Dendritic cell treated with granulocyte-macrophage colony-stimulating factor and Interleukin-4, amounts not matched to agents 40 ng/mL and 50 ng/mL, for 4 days (primary cell): ENCODE data around the gene AQP3.
A peak's percentile ranks its signal among the peaks of the same experiment; 100 is the strongest.
"Not testable (repeated sequence)": the region's sequence is repeated elsewhere in the genome, so short reads cannot be mapped to it uniquely, and the experiment has no call there.

Experiments
- H3K27ac Mint-ChIP-seq: one replicate; pipeline ENCODE4 v1.8.0; 2022; ENCODE audit warnings: mild to moderate bottlenecking, mixed read lengths
- H3K27me3 Mint-ChIP-seq: one replicate; pipeline ENCODE4 v1.8.0; 2022; ENCODE audit warnings: mild to moderate bottlenecking, mixed read lengths
- H3K36me3 Mint-ChIP-seq: one replicate; pipeline ENCODE4 v1.8.0; 2022; ENCODE audit warnings: low read depth, mixed read lengths
- H3K4me1 Mint-ChIP-seq: one replicate; pipeline ENCODE4 v1.8.0; 2022; ENCODE audit warnings: low read depth, mixed read lengths
- H3K4me3 Mint-ChIP-seq: one replicate; pipeline ENCODE4 v1.8.0; 2022; ENCODE audit warnings: mild to moderate bottlenecking, moderate library complexity, mixed read lengths
- H3K9me3 Mint-ChIP-seq: one replicate; pipeline ENCODE4 v1.8.0; 2022; ENCODE audit warnings: mixed read lengths
- intact Hi-C: fragments of 100-400 bp; cut with micrococcal nuclease; formaldehyde crosslinking; loops from one replicate; pipeline ENCODE4 v1.15.0; 2022

Gene AQP3

GRCh38 chr9:33403941-33404787, 43.2 kb downstream of the AQP3 start:
- Mint-ChIP-seq H3K36me3 (no peaks in the 10 kb centered on the region), H3K4me1 (peaks cover 17% of the 10 kb centered on the region), H3K27ac (peak overlapping the region; percentile 2), H3K27me3 (peaks cover 2% of the 10 kb centered on the region), H3K9me3 (no peaks in the 10 kb centered on the region), H3K4me3 (no peak overlapping the region)
- intact Hi-C loops = loop anchor here (1.0 kb wide), 1 partner anchor 62 kb away; no protein-coding TSS in a partner anchor

- H3K27me3 Mint-ChIP-seq, H3K36me3 Mint-ChIP-seq, H3K9me3 Mint-ChIP-seq, H3K27ac Mint-ChIP-seq, intact Hi-C loops, H3K4me3 Mint-ChIP-seq: not testable (repeated sequence)
- peaks cover 15% of the 10 kb centered on the region for H3K4me1 Mint-ChIP-seq
Measured at GRCh38 chr9:33402371-33402770, 45.0 kb downstream of the AQP3 start, which contains the start of gene AQP7. Gene AQP7, minus strand, starts transcription at chr9:33402568. Its CDS starts 1,306 bp downstream, at chr9:33401262.

GRCh38 chr9:33401809-33402208, 45.6 kb downstream of the AQP3 start:
- H3K27me3 Mint-ChIP-seq, H3K27ac Mint-ChIP-seq, H3K9me3 Mint-ChIP-seq, H3K36me3 Mint-ChIP-seq, intact Hi-C loops, H3K4me3 Mint-ChIP-seq: not testable (repeated sequence)
- peaks cover 15% of the 10 kb centered on the region for H3K4me1 Mint-ChIP-seq

GRCh38 chr9:33399047-33399446, 48.3 kb downstream of the AQP3 start:
- H3K9me3 Mint-ChIP-seq, H3K36me3 Mint-ChIP-seq, H3K4me3 Mint-ChIP-seq, intact Hi-C loops, H3K27ac Mint-ChIP-seq, H3K4me1 Mint-ChIP-seq, H3K27me3 Mint-ChIP-seq: not testable (repeated sequence)

GRCh38 chr9:33397801-33398200, 49.6 kb downstream of the AQP3 start:
- H3K4me3 Mint-ChIP-seq, H3K36me3 Mint-ChIP-seq, H3K9me3 Mint-ChIP-seq, intact Hi-C loops, H3K4me1 Mint-ChIP-seq, H3K27me3 Mint-ChIP-seq, H3K27ac Mint-ChIP-seq: not testable (repeated sequence)

- H3K27ac Mint-ChIP-seq, H3K9me3 Mint-ChIP-seq, H3K36me3 Mint-ChIP-seq, H3K4me3 Mint-ChIP-seq, intact Hi-C loops, H3K4me1 Mint-ChIP-seq, H3K27me3 Mint-ChIP-seq: not testable (repeated sequence)
Measured at GRCh38 chr9:33395159-33395879, 52.1 kb downstream of the AQP3 start.

- H3K27me3 Mint-ChIP-seq, H3K27ac Mint-ChIP-seq, H3K36me3 Mint-ChIP-seq, H3K4me3 Mint-ChIP-seq, H3K9me3 Mint-ChIP-seq, intact Hi-C loops, H3K4me1 Mint-ChIP-seq: not testable (repeated sequence)
Measured at GRCh38 chr9:33393986-33394385, 53.4 kb downstream of the AQP3 start.

- intact Hi-C loops = no loop called here
- Mint-ChIP-seq H3K36me3 (no peaks in the 10 kb centered on the region), H3K4me3 (no peak overlapping the region), H3K4me1 (no peaks in the 10 kb centered on the region), H3K9me3 (no peaks in the 10 kb centered on the region), H3K27ac (no peak overlapping the region), H3K27me3 (peaks cover 7% of the 10 kb centered on the region)
Measured at GRCh38 chr9:33393581-33393980, 53.8 kb downstream of the AQP3 start.

- H3K27me3 Mint-ChIP-seq, intact Hi-C loops, H3K4me1 Mint-ChIP-seq, H3K36me3 Mint-ChIP-seq, H3K27ac Mint-ChIP-seq, H3K9me3 Mint-ChIP-seq, H3K4me3 Mint-ChIP-seq: not testable (repeated sequence)
Measured at GRCh38 chr9:33392591-33393021, 54.8 kb downstream of the AQP3 start.
